SK-N-MC (cell line): Measurements from ENCODE around the gene WDR37.

Experiments
- EZH2 ChIP-seq: fragments of 200-600 bp; sonication (generic); IDR thresholded peaks from one replicate; pipeline ENCODE4 v1.6.1; 2017; ENCODE audit warnings: antibody characterized with exemption
- FOXP2 ChIP-seq: optimal IDR thresholded peaks from 2 replicates; pipeline ENCODE3; 2011; ENCODE audit warnings: mild to moderate bottlenecking, moderate library complexity; ENCODE audit not compliant: insufficient read depth; ENCODE audit errors: extremely low read length, control extremely low read depth
- POLR2AphosphoS5 ChIP-seq: IDR thresholded peaks from 2 replicates; pipeline ENCODE4 v1.6.1; 2012; ENCODE audit warnings: mild to moderate bottlenecking, low read depth, low read length, borderline replicate concordance

GRCh38 chr10:1101946-1102345, 45.8 kb downstream of the WDR37 start:
- TF ChIP-seq POLR2AphosphoS5 (no peak), EZH2 (no peak), FOXP2 (no peak)
